Mammary epithelial cell (primary cell): Measurements from ENCODE around the gene KANTR.

Experiments
- EZH2 ChIP-seq: IDR thresholded peaks from 2 replicates; pipeline ENCODE4 v1.6.1; 2012; ENCODE audit warnings: low read length, inconsistent platforms, borderline replicate concordance
- TF ChIP-seq, protein P1 (sequence below), 2 donors: IDR thresholded peaks in 1 of 2; conservative IDR thresholded peaks in 1 of 2; 2 replicates each; pipeline ENCODE4 v1.5.1; 2011 to 2012; ENCODE audit warnings: inconsistent platforms in 2 of 2, low read length in 2 of 2, mild to moderate bottlenecking in 2 of 2, control low read depth in 1 of 2, low read depth in 1 of 2; ENCODE audit not compliant: insufficient read depth in 1 of 2; ENCODE audit errors: extremely low read depth in 1 of 2

DNA sequence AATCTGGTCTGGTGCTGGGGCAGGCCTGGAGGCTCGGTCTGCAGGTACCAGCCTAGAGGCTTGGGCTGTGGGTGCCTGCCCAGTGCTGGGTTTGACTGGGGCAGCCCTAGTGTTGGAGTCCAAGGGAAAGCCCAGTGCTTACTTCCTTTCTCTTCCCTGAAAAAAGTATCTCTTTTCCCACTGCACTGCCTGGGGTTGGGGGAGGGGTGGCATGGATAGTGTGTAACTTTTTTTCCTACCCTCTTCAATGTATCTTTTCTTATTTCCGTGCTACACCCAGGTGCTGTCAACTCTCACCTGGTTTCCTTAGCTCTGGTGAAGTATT is 21.6 kb downstream of the KANTR start:
- TF ChIP-seq, protein P1, sequence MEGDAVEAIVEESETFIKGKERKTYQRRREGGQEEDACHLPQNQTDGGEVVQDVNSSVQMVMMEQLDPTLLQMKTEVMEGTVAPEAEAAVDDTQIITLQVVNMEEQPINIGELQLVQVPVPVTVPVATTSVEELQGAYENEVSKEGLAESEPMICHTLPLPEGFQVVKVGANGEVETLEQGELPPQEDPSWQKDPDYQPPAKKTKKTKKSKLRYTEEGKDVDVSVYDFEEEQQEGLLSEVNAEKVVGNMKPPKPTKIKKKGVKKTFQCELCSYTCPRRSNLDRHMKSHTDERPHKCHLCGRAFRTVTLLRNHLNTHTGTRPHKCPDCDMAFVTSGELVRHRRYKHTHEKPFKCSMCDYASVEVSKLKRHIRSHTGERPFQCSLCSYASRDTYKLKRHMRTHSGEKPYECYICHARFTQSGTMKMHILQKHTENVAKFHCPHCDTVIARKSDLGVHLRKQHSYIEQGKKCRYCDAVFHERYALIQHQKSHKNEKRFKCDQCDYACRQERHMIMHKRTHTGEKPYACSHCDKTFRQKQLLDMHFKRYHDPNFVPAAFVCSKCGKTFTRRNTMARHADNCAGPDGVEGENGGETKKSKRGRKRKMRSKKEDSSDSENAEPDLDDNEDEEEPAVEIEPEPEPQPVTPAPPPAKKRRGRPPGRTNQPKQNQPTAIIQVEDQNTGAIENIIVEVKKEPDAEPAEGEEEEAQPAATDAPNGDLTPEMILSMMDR (conservative IDR thresholded peaks at IDR 0.05 in 1 of 2, IDR thresholded peaks at IDR 0.05 in 1 of 2; ENCODE audit: extremely low read depth in 1 of 2, insufficient read depth in 1 of 2, low read depth in 1 of 2, low read length in 2 of 2) = no peak
- no peak for TF ChIP-seq EZH2
